Keratinocyte (primary cell): ENCODE measurements around the gene CBFA2T3.
"Not testable (repeated sequence)": the region's sequence is repeated elsewhere in the genome, so short reads cannot be mapped to it uniquely, and the experiment has no call there.

Source experiments
- EZH2 ChIP-seq: IDR thresholded peaks from one replicate; pipeline ENCODE4 v1.6.1; 2012; ENCODE audit warnings: inconsistent platforms, mild to moderate bottlenecking, low read length, moderate library complexity
- TF ChIP-seq, protein P1 (sequence below), 3 experiments: IDR thresholded peaks in 1 of 3; conservative IDR thresholded peaks in 1 of 3; optimal IDR thresholded peaks in 1 of 3; 2 replicates in 2 of 3; 3 replicates in 1 of 3; pipeline versions ENCODE3 to v1.5.1; 2011; ENCODE audit warnings: low read length in 3 of 3, mild to moderate bottlenecking in 3 of 3, moderate library complexity in 2 of 3, control low read depth in 1 of 3, inconsistent platforms in 1 of 3; ENCODE audit not compliant: insufficient read depth in 2 of 3; ENCODE audit errors: extremely low read depth in 1 of 3

DNA sequence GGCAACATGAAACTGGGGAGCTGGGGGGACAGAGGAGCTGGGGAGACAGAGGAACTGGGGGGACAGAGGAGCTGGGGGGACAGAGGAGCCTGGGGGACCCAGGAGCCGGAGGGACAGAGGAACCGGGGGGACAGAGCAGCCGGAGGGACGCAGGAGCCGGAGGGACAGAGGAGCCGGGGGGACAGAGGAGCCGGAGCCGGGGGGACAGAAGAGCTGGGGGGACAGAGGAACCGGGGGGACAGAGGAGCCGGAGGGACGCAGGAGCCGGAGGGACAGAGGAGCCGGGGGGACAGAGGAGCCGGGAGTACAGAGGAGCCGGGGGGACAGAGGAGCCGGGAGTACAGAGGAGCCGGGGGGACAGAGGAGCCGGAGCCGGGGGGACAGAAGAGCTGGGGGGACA lies 25.1 kb upstream of the CBFA2T3 start:
- TF ChIP-seq, protein P1, sequence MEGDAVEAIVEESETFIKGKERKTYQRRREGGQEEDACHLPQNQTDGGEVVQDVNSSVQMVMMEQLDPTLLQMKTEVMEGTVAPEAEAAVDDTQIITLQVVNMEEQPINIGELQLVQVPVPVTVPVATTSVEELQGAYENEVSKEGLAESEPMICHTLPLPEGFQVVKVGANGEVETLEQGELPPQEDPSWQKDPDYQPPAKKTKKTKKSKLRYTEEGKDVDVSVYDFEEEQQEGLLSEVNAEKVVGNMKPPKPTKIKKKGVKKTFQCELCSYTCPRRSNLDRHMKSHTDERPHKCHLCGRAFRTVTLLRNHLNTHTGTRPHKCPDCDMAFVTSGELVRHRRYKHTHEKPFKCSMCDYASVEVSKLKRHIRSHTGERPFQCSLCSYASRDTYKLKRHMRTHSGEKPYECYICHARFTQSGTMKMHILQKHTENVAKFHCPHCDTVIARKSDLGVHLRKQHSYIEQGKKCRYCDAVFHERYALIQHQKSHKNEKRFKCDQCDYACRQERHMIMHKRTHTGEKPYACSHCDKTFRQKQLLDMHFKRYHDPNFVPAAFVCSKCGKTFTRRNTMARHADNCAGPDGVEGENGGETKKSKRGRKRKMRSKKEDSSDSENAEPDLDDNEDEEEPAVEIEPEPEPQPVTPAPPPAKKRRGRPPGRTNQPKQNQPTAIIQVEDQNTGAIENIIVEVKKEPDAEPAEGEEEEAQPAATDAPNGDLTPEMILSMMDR (optimal IDR thresholded peaks at IDR 0.05 in 1 of 3, IDR thresholded peaks at IDR 0.05 in 1 of 3, conservative IDR thresholded peaks at IDR 0.05 in 1 of 3; ENCODE audit: extremely low read depth in 1 of 3, insufficient read depth in 2 of 3, low read length in 3 of 3), result not testable (repeated sequence)
- not testable (repeated sequence) for TF ChIP-seq EZH2
